HepG2 (cell line): Measurements from ENCODE around the gene DOCK2. TPM values are rescaled to one million over a fixed set of nuclear protein-coding genes. Genes with fewer than 3 reads are reported as not detected.

Experiments used
- ATAC-seq: fragments of 200-7000 bp; cut with Tn5 transposase; 3 replicates; pipeline ENCODE4 v1.9.1; 2020; ENCODE audit warnings: mild to moderate bottlenecking, moderate library complexity
- BruUV-seq: library from RNA; stranded (reverse); fragments of 400-500 nt; replicated peaks from 2 replicates; lab custom pipeline; 2021; lab: Mats Ljungman, UMichigan
- CTCF ChIA-PET: fragments of 300-600 bp; formaldehyde crosslinking; extraction: SDS; loops from one replicate; lab custom pipeline; 2021; ENCODE audit warnings: low total read pairs, inconsistent platforms, low intra/inter-chr PET ratio; lab: Yijun Ruan, JAX
- POLR2A ChIA-PET: fragments of 350-600 bp; sonication (Branson Sonifier 250); formaldehyde crosslinking; loops from one replicate; lab custom pipeline; 2020; ENCODE audit warnings: antibody characterized with exemption, inconsistent platforms; lab: Yijun Ruan, JAX
- DNase-seq: peaks from one replicate; pipeline ENCODE4 v3.0.0-alpha.2; 2015; ENCODE audit warnings: low spot score
- FAIRE-seq: peaks from 3 replicates; lab custom pipeline; 2011; peaks lifted over from hg19 to GRCh38; lab: Jason Lieb, UNC
- H2AFZ ChIP-seq: one replicate; pipeline ENCODE4 v1.6.1; 2011; ENCODE audit warnings: low read length, inconsistent platforms
- H3K27ac ChIP-seq: fragments of 300-600 bp; 3 replicates; pipeline ENCODE4 v1.8.0; 2011; ENCODE audit warnings: mixed run types, mild to moderate bottlenecking, mixed read lengths, low read length, inconsistent platforms; ENCODE audit not compliant: insufficient read depth; ENCODE audit errors: extremely low read length
- H3K27me3 ChIP-seq, 2 experiments: fragments of 200-600 bp in 1 of 2; 2 replicates in 1 of 2; 3 replicates in 1 of 2; pipeline versions ENCODE4 v1.6.0 to v1.8.0; 2011; ENCODE audit warnings: low read length in 2 of 2, mild to moderate bottlenecking in 2 of 2, moderate library complexity in 2 of 2, inconsistent platforms in 1 of 2; ENCODE audit not compliant: insufficient read depth in 2 of 2, control insufficient read depth in 1 of 2
- H3K36me3 ChIP-seq, 2 experiments: fragments of 200-600 bp in 1 of 2; replicated peaks in 1 of 2; 2 replicates in 1 of 2; 3 replicates in 1 of 2; pipeline versions ENCODE4 v1.5.1 to v1.8.0; 2011; ENCODE audit warnings: low read length in 2 of 2, inconsistent platforms in 1 of 2; ENCODE audit not compliant: insufficient read depth in 2 of 2, control insufficient read depth in 1 of 2
- H3K4me1 ChIP-seq: 2 replicates; pipeline ENCODE4 v1.5.1; 2012; ENCODE audit warnings: low read length, inconsistent platforms; ENCODE audit not compliant: insufficient read depth
- H3K4me2 ChIP-seq: 2 replicates; pipeline ENCODE4 v1.6.0; 2011; ENCODE audit warnings: low read depth, low read length, inconsistent platforms
- H3K4me3 ChIP-seq, 3 experiments: fragments of 200-600 bp in 1 of 3; sonication (generic), shearing (Covaris generic) in 1 of 3; replicated peaks in 1 of 3; 2 replicates each; pipeline ENCODE4 v1.5.1; 2011 to 2016; ENCODE audit warnings: low read length in 3 of 3, inconsistent platforms in 2 of 3, low read depth in 2 of 3, mild to moderate bottlenecking in 2 of 3, control low read depth in 1 of 3, mixed read lengths in 1 of 3; ENCODE audit not compliant: insufficient read depth in 1 of 3
- H3K79me2 ChIP-seq: one replicate; pipeline ENCODE4 v1.6.1; 2011; ENCODE audit warnings: low read length, inconsistent platforms; ENCODE audit not compliant: insufficient read depth
- H3K9ac ChIP-seq: 2 replicates; pipeline ENCODE4 v1.6.0; 2011; ENCODE audit warnings: mild to moderate bottlenecking, low read depth, low read length, inconsistent platforms; ENCODE audit not compliant: insufficient read depth
- H3K9me3 ChIP-seq: 2 replicates; pipeline ENCODE4 v1.5.1; 2012; ENCODE audit warnings: mild to moderate bottlenecking, low read length
- H4K20me1 ChIP-seq: 2 replicates; pipeline ENCODE4 v1.6.0; 2011; ENCODE audit warnings: inconsistent platforms, mild to moderate bottlenecking, low read length, moderate library complexity; ENCODE audit not compliant: insufficient read depth
- CEBPB ChIP-seq: IDR thresholded peaks from 2 replicates; pipeline ENCODE4 v1.6.1; 2011; ENCODE audit warnings: low read depth, low read length, improper control_type of control experiment, borderline replicate concordance
- EZH2 ChIP-seq: conservative IDR thresholded peaks from 2 replicates; pipeline ENCODE4 v1.6.1; 2012; ENCODE audit warnings: mild to moderate bottlenecking, low read depth, low read length, moderate library complexity
- FOXK1 ChIP-seq: sonication (generic); formaldehyde crosslinking; IDR thresholded peaks from 2 replicates; pipeline ENCODE4 v1.4.0; 2020; ENCODE audit warnings: low read depth, missing genetic modification reagents, borderline replicate concordance
- HMG20A ChIP-seq: IDR thresholded peaks from 2 replicates; pipeline ENCODE4 v1.6.1; 2016; ENCODE audit warnings: borderline replicate concordance
- ISL2 ChIP-seq: sonication (generic); formaldehyde crosslinking; IDR thresholded peaks from 2 replicates; pipeline ENCODE4 v1.5.0; 2020; ENCODE audit warnings: missing genetic modification reagents
- NFE2 ChIP-seq: sonication (generic); formaldehyde crosslinking; IDR thresholded peaks from 2 replicates; pipeline ENCODE4 v1.4.0; 2020; ENCODE audit warnings: missing genetic modification reagents
- NFYC ChIP-seq: IDR thresholded peaks from 2 replicates; pipeline ENCODE4 v1.6.1; 2016; ENCODE audit warnings: missing genetic modification reagents, missing compliant biosample characterization
- PHF5A ChIP-seq: IDR thresholded peaks from one replicate; pipeline ENCODE4 v1.6.1; 2018; ENCODE audit warnings: low read depth, missing genetic modification reagents; ENCODE audit not compliant: unreplicated experiment
- RFX5 ChIP-seq: IDR thresholded peaks from 2 replicates; pipeline ENCODE4 v1.6.1; 2011; ENCODE audit warnings: low read depth, low read length, improper control_type of control experiment
- SP1 ChIP-seq, 2 experiments: fragments of 450-650 bp in 1 of 2; sonication (generic) in 1 of 2; formaldehyde crosslinking in 1 of 2; IDR thresholded peaks; 2 replicates each; pipeline versions ENCODE4 v1.4.0 to v1.6.1; 2016 to 2020; ENCODE audit warnings: missing genetic modification reagents in 1 of 2
- TGIF2 ChIP-seq: IDR thresholded peaks from 2 replicates; pipeline ENCODE4 v1.6.1; 2016; ENCODE audit warnings: control low read depth, missing compliant biosample characterization
- TOPORS ChIP-seq: sonication (generic); formaldehyde crosslinking; IDR thresholded peaks from 2 replicates; pipeline ENCODE4 v1.8.0; 2023; ENCODE audit warnings: mild to moderate bottlenecking, missing genetic modification reagents
- ZFP90 ChIP-seq: sonication (generic); formaldehyde crosslinking; IDR thresholded peaks from 2 replicates; pipeline ENCODE4 v1.8.0; 2022; ENCODE audit warnings: missing genetic modification reagents, mild to moderate bottlenecking, inconsistent platforms, borderline replicate concordance
- ZNF124 ChIP-seq: sonication (generic); formaldehyde crosslinking; IDR thresholded peaks from 2 replicates; pipeline ENCODE4 v1.4.0; 2020; ENCODE audit warnings: missing genetic modification reagents
- ZNF460 ChIP-seq: sonication (generic); formaldehyde crosslinking; IDR thresholded peaks from 2 replicates; pipeline ENCODE4 v1.5.1; 2020; ENCODE audit warnings: missing genetic modification reagents, mild to moderate bottlenecking, borderline replicate concordance
- ZNF496 ChIP-seq: sonication (generic); formaldehyde crosslinking; IDR thresholded peaks from 2 replicates; pipeline ENCODE4 v1.8.1; 2023; ENCODE audit warnings: mild to moderate bottlenecking, moderate library complexity, missing genetic modification reagents; ENCODE audit not compliant: insufficient replicate concordance
- WGBS: methylation state at CpG from one replicate; pipeline ENCODE4 v1.1.6; 2017; ENCODE audit warnings: low lambda C conversion rate; 5-methylcytosine and 5-hydroxymethylcytosine counted together
- in situ Hi-C: cut with HindIII; loops from 2 replicates; pipeline ENCODE4 v1.10.0; 2017; ENCODE audit warnings: low pct_unique_long_range_greater_than_20kb; ENCODE audit not compliant: extremely low pct_ligation_motif_present
- intact Hi-C: fragments of 100-400 bp; cut with micrococcal nuclease; formaldehyde crosslinking; loops from one replicate; pipeline ENCODE4 v1.10.0; 2022; ENCODE audit not compliant: unreplicated experiment
- polyA plus RNA-seq, 8 experiments: library from polyadenylated mRNA; depleted of rRNA in 3 of 8; stranded (reverse) in 7 of 8; unstranded in 1 of 8; fragments of >200 nt; fragmentation: Illumina TruSeq in 4 of 8; extraction: Trizol in 4 of 8; gene quantifications; 2 replicates each; pipeline versions ENCODE4 v1.2.1 to v1.2.3, GENCODE V29; 2011 to 2016; ENCODE audit warnings: low read depth in 4 of 8, missing spikeins in 1 of 8, mixed read lengths in 1 of 8; ENCODE audit not compliant: insufficient read depth in 1 of 8
- total RNA-seq, 5 experiments: library from RNA; depleted of rRNA; stranded (reverse); fragments of >200 nt; fragmentation: Illumina TruSeq; extraction: Trizol; gene quantifications; 2 replicates each; pipeline ENCODE4 v1.2.3, GENCODE V29; 2016; ENCODE audit warnings: low read depth in 1 of 5
- TF ChIP-seq, protein P1 (sequence below), 2 experiments: sonication (generic) in 1 of 2; formaldehyde crosslinking in 1 of 2; IDR thresholded peaks; 2 replicates each; pipeline versions ENCODE4 v1.5.1 to v1.6.1; 2011 to 2020; ENCODE audit warnings: borderline replicate concordance in 1 of 2, low read depth in 1 of 2, low read length in 1 of 2, mild to moderate bottlenecking in 1 of 2, missing genetic modification reagents in 1 of 2, moderate library complexity in 1 of 2

The DOCK2 gene
- total and polyA plus RNA-seq, 2 of the 13 experiments (the other 11 are each of a cell fraction or from before 2014, with no cell fraction given) = not detected

DNA sequence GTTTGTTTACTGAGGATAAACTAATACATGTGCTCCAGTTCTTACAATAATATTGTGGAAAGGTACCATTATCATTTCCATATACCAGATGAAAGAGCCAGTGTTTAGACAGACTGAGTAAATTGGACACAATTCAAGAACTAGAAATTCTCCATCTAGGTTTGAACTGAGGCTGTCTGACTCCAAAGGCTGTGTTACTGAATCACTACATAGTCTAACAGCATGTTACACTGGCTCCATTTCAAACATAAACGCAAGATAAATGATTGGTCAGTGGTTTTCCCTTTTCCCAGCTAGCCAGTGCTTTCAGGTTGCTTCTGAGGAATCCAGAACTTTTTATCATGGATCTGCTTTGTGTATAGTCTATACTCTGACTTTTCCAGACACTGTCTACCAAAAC is 45.4 kb upstream of the DOCK2 start:
- H3K27me3 ChIP-seq = no peaks in the 10 kb centered on the region
- ChIA-PET CTCF (no interaction called here), POLR2A (no interaction called here)
- H3K9ac ChIP-seq = no peak overlapping the region
- no peak for FAIRE-seq
- H3K27ac ChIP-seq = no peak overlapping the region
- H4K20me1 ChIP-seq = no peaks in the 10 kb centered on the region
- intact Hi-C loops (no loop called here), in situ Hi-C loops (loop anchor here (25.0 kb wide), 2 partner anchors 604 to 904 kb away; no protein-coding TSS in a partner anchor)
- H3K9me3 ChIP-seq = no peaks in the 10 kb centered on the region
- H3K79me2 ChIP-seq = peaks cover 2% of the 10 kb centered on the region
- no peak for DNase-seq
- 0% methylated on average over 1 of the region's 1 CpG for WGBS
- peaks cover 4 to 31% of the 10 kb centered on the region in 2 experiments; a peak in 4 of 5 replicates for H3K36me3 ChIP-seq
- ATAC-seq = no peak
- TF ChIP-seq SP1 (IDR thresholded peaks at IDR 0.05) (no peak), SP1 (CRISPR knock-in tag; IDR thresholded peaks at IDR 0.05) (no peak), EZH2 (no peak), ISL2 (CRISPR knock-in tag) (no peak), ZNF124 (CRISPR knock-in tag) (no peak), FOXK1 (no peak), RFX5 (no peak), ZFP90 (no peak)
- TF ChIP-seq, all 625 proteins: peak for 0
- no peaks in the 10 kb centered on the region for H3K4me1 ChIP-seq
- H3K4me2 ChIP-seq = no peak overlapping the region
- BruUV-seq = no TSS peak
- no peak overlapping the region for H2AFZ ChIP-seq
- no peak overlapping the region for H3K4me3 ChIP-seq

- no peak for DNase-seq
- H4K20me1 ChIP-seq = no peaks in the 10 kb centered on the region
- BruUV-seq = no TSS peak
- H3K9ac ChIP-seq = no peak overlapping the region
- CTCF ChIA-PET = no interaction called here
- intact Hi-C loops = no loop called here
- FAIRE-seq = no peak
- no peaks in the 10 kb centered on the region for H3K79me2 ChIP-seq
- WGBS = 97% methylated on average over 6 of the region's 6 CpGs
- POLR2A ChIA-PET = no interaction called here
- no peak for ATAC-seq
- in situ Hi-C loops = loop anchor here (25.0 kb wide), 2 partner anchors 606 to 906 kb away; no protein-coding TSS in a partner anchor
- no peaks in the 10 kb centered on the region for H3K27me3 ChIP-seq
- no peak overlapping the region for H2AFZ ChIP-seq
- H3K9me3 ChIP-seq = no peaks in the 10 kb centered on the region
- peaks cover 5 to 36% of the 10 kb centered on the region in 2 experiments; a peak in 4 of 5 replicates for H3K36me3 ChIP-seq
- H3K27ac ChIP-seq = no peak overlapping the region
- no peak overlapping the region for H3K4me3 ChIP-seq
- H3K4me2 ChIP-seq = no peak overlapping the region
- no peaks in the 10 kb centered on the region for H3K4me1 ChIP-seq
- TF ChIP-seq CEBPB (no peak), PHF5A (CRISPR knock-in tag) (no peak), NFE2 (CRISPR knock-in tag) (no peak), ZNF496 (CRISPR knock-in tag) (no peak), HMG20A (no peak), TGIF2 (CRISPR knock-in tag) (no peak), TOPORS (CRISPR knock-in tag) (no peak), NFYC (no peak), ZNF460 (CRISPR knock-in tag) (no peak)
- TF ChIP-seq, protein P1, sequence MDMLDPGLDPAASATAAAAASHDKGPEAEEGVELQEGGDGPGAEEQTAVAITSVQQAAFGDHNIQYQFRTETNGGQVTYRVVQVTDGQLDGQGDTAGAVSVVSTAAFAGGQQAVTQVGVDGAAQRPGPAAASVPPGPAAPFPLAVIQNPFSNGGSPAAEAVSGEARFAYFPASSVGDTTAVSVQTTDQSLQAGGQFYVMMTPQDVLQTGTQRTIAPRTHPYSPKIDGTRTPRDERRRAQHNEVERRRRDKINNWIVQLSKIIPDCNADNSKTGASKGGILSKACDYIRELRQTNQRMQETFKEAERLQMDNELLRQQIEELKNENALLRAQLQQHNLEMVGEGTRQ (IDR thresholded peaks at IDR 0.05; ENCODE audit: low read depth, low read length) = no peak
- TF ChIP-seq, protein P1 (CRISPR knock-in tag; IDR thresholded peaks at IDR 0.05; ENCODE audit: borderline replicate concordance) = no peak
Measured at GRCh38 chr5:169592937-169593650, 44.0 kb upstream of the DOCK2 start.
